Breast epithelium (tissue), 3 donors: ENCODE data around the gene WDPCP.

Experiments used
- POLR2A ChIP-seq: fragments of 450-650 bp; IDR thresholded peaks from one replicate; pipeline ENCODE4 v1.6.1; 2016; ENCODE audit warnings: antibody characterized with exemption, mild to moderate bottlenecking, moderate library complexity
- TF ChIP-seq, protein P1 (sequence below), 3 donors: fragments of 450-650 bp; IDR thresholded peaks; one replicate each; pipeline ENCODE4 v1.5.1; 2016 to 2017; ENCODE audit warnings: antibody characterized with exemption in 3 of 3, mild to moderate bottlenecking in 3 of 3, moderate library complexity in 3 of 3

DNA sequence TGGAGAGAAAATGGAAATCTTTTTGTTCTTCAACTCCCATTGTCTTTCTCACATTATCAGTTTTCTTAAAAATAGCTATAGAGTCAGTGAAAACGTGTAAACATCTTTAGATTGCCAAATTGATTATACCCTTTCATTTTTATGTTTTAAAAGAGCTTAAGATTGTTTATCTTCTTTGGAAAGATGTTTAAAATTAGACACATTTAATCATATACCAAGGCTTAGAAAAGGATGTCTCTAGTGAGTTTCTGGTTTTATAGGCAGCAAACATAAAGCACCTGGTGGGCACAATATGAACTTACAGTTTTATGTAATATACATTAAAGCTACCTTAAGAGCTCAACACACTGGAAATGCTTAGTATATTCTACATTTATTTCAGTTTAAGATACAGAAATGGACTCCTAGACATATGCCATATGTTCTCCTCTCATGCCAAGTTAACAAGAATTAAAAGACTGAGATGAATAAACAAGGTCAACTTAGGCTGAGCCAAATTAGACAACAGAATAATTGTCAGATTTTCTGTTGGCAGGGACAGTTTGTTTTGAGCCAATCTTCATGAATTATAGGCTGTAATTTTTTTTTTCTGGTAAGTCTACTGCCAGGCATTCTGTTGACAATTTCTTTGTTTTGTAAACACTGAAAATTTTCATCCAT, 425.0 kb downstream of the WDPCP start:
- TF ChIP-seq POLR2A, result no peak
- TF ChIP-seq, protein P1, sequence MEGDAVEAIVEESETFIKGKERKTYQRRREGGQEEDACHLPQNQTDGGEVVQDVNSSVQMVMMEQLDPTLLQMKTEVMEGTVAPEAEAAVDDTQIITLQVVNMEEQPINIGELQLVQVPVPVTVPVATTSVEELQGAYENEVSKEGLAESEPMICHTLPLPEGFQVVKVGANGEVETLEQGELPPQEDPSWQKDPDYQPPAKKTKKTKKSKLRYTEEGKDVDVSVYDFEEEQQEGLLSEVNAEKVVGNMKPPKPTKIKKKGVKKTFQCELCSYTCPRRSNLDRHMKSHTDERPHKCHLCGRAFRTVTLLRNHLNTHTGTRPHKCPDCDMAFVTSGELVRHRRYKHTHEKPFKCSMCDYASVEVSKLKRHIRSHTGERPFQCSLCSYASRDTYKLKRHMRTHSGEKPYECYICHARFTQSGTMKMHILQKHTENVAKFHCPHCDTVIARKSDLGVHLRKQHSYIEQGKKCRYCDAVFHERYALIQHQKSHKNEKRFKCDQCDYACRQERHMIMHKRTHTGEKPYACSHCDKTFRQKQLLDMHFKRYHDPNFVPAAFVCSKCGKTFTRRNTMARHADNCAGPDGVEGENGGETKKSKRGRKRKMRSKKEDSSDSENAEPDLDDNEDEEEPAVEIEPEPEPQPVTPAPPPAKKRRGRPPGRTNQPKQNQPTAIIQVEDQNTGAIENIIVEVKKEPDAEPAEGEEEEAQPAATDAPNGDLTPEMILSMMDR (IDR thresholded peaks at IDR 0.05), result no peak
